GM19397 (cell line): ENCODE results near the gene OTUB2.

Experiments
- ATAC-seq: cut with Tn5 transposase; IDR thresholded peaks from one replicate; pipeline ENCODE4 v1.9.1; 2021; ENCODE audit warnings: mild to moderate bottlenecking, moderate library complexity; ENCODE audit not compliant: unreplicated experiment

Gene OTUB2

DNA sequence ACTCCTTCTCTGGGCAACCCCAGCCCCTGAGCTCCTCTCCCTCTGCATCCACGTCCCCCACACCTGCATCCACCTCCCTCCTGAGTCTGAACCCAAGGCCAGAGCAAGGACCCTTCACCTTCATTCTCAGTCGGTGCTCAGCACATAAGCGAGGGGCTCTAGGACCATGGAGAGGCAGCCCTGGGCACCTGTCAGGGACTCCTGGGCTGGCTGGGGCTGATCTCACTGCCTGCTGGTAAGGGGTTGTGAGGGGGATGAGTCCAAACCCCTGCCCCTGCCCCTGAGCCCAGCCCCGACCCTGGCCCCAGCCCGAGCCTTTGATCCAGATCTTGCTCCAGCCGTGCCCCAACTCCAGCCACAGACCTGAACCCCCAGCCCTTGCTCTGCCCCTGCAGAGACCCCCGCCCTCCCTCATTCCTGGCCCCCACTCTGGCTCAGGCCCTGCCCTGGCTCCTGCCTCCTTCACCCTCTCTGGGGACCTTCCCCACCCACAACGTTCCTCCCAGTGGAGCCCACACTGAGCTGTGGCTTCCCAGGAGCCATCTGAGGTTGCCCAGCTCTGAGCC, 29.9 kb upstream of the OTUB2 start:
- no peak for ATAC-seq

DNA sequence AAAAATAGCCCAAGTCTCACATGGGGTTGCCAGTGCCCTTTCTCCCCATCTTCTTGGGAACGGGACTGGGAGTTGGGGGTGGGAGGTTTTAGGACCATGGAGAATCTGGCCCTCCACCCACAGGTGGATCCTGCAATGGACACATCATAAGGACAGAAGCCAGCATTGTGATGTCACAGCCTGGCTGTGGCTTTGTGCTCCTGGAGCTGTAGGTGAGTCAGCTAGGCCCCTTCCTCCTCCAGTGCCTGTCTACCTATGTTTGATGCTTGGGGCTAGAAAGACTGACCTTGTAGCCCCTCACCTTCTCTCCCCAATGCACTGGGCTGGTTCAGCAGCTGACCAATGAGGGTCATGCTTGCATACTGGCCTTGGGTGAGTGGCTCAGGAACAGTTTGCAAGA, 29.1 kb upstream of the OTUB2 start, which contains the start of gene CCDC197:
TSS of gene CCDC197 (plus strand) at position 220 of the 400 bp plus-strand sequence. CDS start 831 bp downstream, outside the sequence.
- ATAC-seq = no peak

DNA sequence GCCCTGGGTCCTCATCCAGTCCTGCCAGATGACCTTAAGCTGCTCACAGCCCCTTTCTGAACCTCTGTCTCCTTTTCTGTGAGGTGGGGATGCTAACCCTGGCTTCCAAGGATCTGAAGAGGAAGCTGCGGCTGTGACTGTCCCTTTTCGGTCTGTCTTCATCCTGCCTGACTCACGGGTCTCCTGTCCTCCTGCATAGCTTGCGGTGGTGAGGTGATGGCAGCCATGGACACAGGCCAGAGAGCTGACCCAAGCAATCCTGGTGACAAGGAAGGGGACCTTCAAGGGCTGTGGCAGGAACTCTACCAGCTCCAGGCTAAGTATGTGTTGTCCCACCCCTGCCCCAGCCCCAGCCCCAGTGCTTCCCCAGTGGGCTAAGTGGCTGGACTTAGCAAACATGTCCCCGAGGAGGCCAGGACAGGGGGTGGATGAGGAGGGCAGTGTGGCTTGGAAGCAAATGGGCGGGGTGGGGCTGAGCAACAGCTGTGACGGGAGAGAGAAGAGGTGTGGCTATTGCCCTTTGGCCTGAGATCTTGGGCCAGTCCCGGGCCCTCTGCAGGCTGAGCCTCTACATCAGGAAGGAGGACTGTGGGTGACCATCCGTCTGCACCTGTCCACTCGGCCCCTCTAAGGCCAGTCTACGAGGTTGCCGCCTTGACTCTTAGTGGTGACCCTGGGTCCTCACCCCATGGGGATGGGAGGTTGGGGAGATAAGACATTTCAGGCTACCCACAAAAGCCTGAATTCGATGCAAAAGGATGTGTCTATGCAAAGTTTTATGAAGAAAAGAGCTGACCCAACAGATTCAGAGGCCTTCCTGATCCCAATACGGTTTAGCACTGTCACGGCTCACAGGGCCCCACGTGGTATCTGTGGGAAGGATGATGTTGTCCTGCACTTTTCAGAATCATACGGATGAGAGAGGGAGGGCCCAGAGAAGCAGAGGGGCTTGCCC, 27.9 kb upstream of the OTUB2 start:
- no peak for ATAC-seq

DNA sequence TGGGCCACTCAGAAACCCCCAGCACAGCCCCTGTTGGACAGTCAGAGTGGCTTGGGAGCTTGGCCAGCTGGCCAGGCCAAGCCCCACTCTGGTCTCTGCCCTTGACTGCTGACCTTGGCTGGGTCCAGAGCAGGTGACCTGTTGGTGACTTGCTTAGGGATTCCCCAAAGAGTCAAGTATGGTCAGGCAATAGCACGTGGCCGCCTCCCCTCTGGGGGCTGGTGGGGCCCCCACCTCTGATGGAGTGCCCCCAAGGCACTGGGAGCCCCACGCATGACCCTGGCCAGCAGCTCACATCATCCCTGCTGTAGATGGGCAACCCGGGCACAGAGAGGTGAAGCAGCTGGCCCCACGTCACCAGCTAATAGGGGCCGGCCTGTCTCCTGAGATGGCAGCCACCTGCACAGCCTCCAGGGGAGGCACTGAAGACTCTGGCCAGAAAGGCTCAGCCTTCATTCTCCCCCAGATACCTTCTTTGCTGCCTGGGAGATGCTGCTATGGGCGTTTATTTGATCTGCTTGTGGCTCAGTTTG, 27.2 kb upstream of the OTUB2 start:
- no peak for ATAC-seq

DNA sequence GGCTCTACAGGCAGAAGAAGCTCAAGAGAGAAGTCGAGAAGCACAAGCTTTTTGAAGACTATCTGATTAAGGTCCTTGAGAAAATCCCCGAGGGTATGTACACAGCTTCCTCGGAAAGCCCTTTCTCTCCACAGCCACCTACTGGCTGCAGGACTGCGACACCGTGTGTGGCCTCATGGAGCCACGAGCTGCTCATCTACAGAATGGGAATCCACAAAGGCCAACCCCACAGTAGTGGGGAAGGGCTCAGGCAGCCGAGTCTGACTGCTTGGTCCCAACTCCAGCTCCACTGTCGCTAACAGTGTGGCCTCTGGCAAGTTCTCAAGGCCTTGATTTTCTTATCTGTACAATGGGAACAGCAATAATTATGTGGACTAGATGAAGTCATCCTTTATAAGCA, 26.6 kb upstream of the OTUB2 start:
- ATAC-seq = no peak

DNA sequence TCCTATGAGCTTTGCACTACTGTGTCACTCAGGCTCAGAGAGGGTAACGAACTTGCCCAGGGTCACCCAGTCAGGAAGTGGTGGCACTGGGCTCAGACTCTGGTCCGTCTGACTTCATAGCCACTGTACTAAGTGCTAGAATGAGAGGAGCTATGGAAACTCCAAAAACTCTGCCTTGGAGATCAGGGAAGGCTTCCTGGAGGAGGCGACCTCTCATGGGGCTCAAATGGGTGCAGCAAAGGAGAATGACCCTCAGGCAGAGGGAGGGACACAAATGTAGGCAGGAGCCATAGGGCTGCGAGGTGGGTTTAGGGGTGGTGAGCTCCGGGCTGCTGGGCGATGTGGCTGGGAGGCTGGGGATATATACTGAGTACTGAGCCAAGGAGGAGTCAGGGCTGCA, 25.9 kb upstream of the OTUB2 start:
- ATAC-seq = no peak

DNA sequence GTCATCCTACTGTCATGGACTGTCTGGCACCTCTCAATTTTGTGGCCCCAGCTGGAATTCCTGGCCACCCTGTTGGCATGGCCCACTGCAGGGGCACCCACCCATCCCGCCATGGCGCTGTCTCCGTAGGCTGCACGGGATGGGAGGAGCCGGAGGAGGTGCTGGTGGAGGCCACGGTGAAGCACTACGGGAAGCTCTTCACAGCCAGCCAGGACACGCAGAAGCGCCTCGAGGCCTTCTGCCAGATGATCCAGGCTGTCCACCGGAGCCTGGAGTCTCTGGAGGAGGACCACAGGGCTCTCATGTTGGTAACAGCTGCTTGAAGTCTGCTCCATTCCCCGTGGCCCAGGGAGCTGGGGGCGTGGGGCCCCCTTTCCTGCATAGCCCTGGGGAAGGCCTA, 25.1 kb upstream of the OTUB2 start:
- ATAC-seq = no peak

DNA sequence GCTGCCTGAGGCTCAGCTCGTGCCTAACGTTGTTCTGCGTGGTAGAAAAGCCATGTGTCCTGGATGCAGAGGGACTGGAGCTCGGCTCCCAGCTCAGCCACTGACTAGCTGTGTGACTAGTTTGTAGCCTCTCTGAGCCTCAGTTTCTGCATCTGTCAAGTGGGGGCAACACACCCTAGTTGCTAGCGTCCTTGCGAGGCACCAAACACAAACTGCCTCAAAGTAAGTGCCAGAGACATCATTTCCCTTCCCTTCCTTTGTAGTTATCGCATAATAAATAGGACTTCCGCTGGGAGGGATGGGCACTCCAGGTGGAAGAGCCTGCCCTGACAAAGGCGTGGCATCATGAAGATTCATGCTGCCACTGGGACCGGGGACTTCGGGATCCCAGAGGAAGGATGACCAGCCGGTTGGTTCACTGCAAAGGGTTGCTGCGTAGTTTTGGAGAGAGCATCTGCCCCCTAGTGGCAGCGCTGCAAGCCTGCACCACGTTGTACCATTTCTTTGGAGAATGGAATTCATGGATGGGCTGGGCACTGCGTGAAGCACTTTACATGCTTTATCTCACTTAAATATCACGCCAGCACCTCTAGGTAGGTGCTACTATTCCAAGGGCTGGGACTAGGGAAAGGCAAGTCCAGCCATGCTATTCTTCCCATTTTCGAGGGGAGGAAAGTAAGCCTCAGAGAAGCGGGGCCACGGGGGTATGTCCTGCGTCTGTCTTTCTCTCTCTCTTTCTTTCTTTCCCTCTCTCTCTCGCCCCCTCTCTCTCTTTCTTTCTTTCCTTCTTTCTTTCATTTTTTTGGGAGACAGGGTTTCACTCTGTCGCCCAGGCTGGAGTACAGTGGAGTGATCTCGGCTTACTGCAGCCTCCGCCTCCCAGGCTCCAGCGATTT, 24.4 kb upstream of the OTUB2 start:
- no peak for ATAC-seq

DNA sequence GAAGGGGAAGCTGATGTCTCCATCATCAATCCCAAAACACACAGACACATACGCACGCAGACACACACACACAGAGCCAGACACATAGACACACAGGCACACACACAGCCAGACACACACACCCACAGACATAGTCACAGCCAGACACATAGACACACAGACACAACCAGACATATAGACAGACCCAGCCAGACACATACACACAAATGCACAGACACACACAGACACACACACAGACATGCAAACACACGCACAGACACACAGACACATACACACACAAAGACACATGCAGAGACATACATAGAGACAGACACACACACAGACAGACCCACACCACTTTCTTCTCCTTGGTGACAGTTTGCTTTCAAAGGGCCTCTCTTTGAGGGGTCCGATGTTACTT, 22.7 kb upstream of the OTUB2 start:
- no peak for ATAC-seq

DNA sequence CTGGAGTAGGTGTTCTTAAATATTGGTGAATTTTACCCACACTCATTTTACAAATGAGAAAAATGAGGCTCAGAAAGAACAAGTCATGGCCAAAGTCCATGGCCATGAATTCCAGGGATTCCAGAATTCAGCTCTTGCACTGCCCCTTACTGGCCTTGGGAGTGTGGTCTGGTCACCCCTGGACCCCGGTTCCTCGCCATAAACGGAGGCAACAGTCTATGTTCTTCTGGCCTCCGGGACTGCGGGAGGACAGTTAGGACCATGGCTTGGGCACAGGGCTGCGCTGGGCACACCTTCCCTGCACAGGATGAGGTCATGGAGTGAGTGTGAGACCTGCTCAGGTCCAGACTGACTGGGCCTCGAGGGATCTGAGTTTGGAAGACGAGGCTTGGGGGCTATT, 22.1 kb upstream of the OTUB2 start:
- ATAC-seq = no peak

DNA sequence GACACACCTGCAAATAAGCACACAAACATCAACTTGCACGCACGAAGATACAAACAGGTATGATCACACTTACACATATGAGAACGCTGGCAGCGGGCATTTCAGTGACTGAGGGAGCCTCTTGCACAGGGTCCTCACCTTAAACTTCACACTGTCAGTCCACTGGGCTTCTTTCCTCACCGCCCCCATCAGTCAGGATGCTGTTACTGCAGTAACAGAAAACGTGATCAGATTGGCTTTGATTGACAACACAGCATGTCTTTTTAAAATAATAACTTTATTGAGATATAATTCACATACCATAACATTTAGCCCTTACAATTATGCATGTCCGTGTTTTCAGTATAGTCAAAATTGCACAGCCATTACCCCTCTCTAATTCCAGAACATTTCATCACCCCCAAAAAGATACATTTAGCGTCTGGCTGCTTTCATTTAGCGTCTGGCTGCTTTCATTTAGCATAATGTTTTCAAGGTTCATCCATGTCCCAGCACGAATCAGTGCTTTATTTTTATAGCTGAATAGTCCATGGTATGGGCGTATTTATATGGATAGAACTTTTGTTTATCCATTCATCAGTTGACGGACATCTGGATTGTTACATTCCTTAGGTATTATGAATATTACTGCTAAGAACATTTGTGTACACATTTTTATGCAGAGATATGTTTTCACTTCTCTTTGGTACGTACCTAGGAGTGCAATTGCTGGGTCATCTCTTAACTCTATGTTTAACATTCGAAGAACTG, 20.6 kb upstream of the OTUB2 start:
- no peak for ATAC-seq

DNA sequence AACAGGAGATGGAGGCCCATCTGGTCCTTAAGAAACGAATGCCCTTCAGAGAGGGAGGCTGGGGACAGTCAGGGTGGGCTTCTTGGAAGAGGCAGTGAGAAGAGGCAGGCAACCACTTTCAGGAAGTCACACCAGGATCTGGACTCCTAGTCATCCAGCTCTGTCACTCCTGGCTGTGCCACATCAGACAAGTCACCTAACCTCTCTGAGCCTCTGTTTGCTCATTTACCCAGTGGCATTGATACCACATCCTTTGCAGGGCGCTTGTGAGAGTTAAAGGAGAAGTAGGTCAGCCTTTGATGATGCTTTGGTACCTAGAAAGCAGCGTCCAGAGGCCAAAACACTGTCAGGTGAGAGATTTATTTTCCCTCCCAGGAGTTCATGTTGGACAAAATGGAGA, 17.9 kb upstream of the OTUB2 start:
- ATAC-seq = no peak

DNA sequence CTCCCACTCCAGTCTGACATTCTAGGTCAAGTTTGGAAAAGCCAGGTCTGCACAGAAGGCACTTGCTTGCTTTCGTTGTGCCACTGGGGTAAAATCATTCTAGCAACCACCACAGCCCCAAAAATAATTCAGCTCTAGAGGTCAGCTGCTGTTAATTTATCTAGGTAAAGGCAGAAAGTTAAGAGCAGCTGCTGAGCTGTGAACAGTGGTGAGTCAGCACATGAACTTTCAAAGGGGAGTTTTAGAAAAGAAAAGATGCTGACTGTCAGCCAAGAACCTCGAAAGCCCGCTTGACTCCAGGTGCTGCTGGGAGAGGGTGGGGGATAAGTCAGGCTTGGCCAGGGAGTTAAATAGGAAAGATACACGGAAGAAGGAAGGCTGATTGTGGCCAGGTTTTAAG, 16.4 kb upstream of the OTUB2 start:
- no peak for ATAC-seq

DNA sequence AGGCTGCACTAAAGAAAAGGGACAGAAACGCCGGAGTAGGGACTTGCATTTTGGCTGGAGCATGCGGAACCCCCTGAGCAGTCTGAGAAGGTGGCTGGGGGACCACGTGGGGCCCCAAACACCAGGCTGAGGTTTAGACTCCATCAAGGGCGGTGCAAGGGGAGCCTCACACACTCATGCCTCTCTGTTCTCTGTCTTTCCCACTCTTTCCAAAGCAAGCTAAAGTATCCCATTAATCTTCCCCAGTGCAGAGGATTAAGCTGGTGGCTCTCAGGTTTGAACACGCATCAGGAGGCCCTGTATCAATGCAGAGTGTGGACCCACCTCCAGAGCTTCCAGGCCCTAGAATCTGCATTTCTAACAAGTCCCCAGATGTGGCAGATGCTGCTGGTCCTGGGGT, 15.5 kb upstream of the OTUB2 start:
- ATAC-seq = no peak

DNA sequence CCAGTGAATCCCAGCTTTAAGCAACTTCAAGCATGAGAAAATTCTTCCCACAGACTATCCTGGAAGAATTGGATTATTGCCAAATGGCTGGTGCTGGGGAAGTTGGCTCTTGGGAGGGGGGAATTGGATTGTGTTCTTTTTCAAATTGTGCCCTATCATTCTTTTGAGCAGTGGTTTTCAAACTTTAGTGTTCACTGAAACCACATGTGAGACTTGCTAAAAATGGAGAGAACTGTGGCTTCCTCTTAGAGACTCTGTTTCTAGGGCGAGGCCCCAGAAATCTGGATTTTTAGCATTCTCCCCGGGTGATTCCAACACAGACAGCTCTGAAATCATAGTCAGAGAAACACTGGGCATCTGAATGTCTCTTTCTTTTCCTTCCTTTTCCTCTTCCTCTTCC, 14.3 kb upstream of the OTUB2 start:
- no peak for ATAC-seq

DNA sequence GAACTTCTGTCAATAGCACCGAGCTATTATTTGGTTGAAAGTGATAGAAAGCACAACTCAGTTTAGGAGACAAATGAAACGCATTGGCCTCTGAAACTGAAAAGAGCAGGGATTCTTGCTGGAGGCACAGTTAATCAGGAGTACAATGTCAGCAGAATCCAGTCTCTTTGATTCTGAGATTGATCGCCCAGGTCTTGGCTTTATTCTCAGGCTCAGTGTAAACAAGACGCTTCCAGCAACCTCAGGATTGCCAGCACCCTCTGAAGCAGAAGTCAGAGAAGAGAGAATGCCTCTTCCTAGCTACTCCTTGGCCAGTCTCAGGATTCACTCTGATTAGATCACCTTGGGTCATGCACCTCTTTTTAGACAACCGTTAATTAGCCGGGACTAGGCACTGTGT, 11.8 kb upstream of the OTUB2 start:
- no peak for ATAC-seq

DNA sequence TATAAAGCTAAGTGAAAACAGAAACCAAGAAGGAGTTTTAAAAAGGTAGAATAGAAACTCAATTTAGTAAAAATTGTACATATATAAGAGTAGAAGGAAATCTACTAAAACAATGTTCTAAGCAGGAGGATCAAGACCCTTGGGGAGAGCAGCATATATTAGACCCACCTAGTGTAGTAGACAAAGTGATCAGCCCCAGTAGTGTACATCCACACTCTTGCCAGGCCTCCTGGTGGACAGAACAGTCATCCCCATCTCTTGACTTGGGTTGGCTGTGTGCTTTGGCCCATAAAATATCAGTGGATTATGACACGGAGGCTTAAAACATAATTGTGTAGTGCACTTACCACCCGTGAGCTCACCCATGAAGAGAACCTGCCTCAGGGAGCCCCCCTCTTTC, 10.9 kb upstream of the OTUB2 start:
- no peak for ATAC-seq

DNA sequence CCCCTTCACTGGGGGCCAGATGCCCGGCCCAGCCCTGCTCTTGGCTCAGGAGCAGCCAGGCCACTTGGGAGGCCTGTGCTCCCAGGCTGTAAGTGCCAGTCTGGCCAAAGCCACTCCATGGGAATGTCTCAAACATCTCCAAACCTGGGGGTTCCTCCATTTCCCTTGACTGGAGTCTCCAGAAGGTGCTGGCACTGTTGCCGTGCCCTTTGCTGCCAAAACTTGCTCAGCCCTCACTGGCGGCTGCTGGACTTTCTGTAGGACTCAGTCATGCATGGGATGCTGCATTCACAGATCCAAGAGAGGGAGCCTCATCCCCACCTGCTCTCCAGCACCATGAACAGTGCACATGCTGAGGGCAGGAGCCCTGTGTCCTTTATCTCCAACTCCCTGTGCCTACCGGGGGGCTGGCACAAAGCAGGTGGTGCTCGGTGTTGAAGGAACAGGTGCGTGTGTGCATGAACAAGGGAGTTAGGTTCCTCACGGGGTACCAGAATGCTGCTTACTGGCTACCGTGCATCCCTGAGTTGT, 9.6 kb upstream of the OTUB2 start:
- ATAC-seq = no peak

DNA sequence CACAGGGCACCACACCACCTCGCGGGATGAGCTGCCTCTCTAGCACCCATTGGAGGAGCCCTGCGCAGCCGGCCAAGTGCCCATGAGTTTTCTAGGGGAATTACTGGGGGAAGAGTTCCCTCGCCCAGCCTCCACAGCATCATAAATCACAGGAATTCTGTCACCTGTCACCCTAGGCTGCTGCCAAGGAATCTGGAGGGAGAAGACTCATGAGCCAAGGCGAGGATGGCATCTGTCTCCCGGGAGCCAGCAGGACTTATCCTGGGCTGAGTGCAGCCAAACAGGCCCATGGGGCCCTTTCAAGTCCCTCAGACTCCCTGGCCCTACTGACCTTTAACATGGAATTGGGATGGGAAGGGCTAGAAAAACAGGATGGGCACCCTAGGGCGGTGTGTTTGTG, 7.8 kb upstream of the OTUB2 start:
- ATAC-seq = no peak

DNA sequence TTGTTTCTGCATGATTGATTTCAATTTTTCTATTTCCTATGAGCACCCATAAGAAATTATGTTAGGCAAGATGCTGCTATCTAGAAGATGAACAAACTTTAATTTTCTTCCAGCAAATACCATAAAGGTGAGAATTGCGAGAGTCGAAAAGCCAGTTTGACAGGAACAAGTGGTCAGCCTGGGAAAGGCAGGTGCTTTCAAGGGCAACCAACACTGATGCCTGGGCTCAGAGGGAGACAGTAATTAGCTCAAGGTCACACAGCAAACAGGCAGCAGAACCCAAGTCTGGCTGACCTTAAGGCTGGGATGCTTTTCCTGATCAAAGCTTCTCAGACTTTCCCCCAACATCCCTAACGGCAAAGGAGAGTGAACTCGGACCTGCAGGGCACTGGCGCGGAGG, 6.8 kb upstream of the OTUB2 start:
- no peak for ATAC-seq
